HuH-7.5 (cell line): ENCODE data around the gene PPP2R2B.
"Not testable (repeated sequence)": the region's sequence is repeated elsewhere in the genome, so short reads cannot be mapped to it uniquely, and the experiment has no call there.

ENCODE experiments used
- DNase-seq: peaks from one replicate; pipeline ENCODE4 v3.0.0; 2011; ENCODE audit warnings: low spot score

The PPP2R2B gene

DNA sequence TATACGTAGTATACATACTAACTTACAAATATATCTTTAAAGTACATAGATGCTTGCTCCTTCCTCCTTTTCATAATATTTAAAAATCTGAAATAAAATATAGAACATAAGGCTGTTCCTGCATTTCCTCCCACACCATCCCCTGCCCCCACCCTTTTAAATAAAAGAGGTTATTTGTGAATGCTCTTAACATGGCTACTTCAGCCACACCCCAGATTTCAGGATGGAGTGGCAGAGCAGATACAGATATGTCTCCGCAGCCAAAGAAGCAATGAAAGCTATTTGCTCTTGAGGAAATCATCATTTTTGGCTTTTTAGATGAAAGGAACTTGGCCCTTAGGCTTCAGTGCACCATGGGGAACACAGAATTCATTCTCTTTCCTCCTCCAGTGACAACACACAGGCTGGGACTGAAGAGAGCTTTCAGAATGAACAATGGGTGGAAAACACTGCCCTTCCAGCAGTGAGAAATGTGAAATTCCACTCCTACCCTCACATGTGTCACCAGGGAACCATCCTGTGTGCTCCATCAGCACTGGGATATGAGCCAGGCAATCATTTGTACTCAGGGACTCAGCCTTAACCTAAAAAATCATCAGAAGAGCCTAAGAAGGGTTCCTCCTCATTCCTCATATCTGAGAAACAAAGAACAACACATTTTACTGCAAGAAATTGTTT lies 134.3 kb downstream of the PPP2R2B start:
- no peak for DNase-seq

DNA sequence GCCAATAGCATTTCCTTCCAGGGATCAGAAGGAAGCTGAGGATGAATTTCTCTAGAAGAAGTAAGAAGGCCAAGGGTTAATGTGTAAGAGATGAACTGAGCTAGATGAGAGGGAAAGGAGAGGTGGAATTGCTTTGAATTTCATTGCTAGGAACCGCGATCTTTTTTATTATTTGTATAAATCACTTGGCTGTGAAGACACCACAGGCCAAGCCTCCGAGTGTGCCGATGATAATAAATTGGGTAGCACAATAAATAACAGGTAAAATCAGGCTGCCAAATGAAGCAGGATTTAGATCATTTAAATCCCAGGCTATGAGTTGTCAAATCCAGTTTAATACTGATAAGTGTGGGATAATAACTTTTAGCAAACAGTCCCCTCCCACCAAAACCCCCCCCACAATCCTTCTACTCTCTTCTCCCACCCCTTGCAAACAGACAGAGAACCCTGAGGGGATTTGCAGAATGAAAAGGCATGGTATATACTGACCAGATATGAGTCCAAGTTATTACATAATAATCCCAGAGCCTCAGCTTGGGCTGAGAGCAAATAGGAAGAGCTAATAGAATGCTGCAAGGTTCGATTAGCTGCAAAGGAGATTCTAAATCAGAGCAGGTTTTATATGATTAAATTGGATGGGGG lies 143.5 kb downstream of the PPP2R2B start:
- no peak for DNase-seq

DNA sequence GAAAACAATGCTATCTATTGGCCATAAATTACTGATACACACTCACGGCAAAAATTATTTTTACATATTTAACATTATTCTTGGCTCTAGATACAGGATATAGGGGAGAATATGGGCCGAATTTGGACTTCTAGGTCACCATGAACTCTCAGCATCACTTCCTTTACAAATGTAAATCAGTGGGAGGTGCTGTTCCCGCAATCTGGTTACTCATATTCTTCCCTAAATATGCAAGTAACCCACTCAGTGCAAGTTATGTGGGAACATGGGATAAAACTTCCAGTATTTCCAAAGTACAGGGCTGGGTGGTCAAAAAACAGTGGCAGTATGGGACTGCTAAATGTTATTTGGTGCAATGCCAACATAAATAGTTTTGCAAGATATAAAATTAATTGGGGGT lies 145.6 kb downstream of the PPP2R2B start:
- no peak for DNase-seq

DNA sequence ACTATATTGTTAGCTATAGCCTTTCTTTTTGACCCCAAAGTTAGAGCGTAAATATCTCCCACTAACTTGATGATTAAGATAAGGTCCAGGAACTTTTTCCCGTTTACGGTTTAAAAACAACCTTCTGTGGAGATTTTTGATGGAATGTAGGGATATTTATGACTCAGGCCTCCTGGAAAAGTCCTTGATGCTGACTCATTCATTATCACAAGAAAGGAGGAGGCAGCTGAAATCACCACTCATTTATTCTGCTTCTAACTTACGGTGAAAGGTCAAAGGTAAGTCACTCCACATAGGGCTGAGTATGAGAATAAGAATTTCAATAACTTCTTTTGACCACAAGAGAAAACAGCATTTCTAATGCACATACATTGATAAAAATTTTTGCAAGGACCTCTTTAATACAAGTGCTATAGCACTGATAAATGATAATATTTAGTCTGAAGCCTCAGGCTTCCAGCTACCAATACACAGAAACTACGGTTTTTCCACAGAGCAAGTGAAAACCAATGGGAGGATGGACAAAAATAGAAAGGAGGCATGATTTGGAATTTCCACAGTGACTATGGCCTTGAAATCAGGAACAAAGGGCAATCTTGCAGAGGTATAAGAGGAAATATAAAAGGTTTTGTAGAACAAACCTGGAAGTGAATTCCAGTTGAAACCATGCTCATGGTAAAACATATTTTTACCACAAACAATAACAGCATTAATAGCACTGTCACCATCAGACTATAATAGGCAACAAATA lies 146.5 kb downstream of the PPP2R2B start:
- DNase-seq, result no peak

DNA sequence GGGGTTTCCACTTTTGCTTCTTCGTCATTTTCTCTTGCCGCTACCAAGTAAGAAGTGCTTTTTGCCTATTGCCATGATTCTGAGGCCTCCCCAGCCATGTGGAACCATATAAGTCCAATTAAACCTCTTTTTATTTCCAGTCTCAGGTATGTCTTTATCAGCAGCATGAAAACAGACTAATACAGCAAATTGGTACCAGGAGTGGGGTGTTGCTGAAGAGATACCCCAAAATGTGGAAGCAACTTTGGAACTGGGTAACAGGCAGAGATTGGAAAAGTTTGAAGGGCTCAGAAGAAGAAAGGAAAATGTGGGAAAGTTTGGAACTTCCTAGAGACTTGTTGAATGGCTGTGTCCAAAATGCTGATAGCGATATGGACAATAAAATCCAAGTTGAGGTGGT lies 149.8 kb downstream of the PPP2R2B start:
- DNase-seq, result not testable (repeated sequence)

DNA sequence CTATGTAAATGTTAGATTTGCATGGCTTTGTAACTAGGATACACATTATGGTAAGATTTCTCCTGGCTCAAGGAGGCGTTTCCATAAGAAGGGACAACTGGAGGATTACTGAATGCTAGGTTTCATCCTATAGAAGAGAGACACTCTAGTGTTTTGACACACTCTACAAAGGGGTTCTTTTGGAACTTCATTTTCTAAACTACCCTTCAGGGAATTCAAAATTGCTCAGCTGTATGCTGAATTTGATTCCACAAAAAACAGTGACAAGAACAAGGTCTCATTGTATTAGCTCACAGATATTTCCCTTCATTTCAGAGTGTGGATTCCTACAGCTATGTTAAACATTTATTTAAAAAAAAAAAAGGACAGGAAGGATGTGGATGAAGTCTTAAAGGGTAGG lies 151.7 kb downstream of the PPP2R2B start:
- DNase-seq, result no peak

DNA sequence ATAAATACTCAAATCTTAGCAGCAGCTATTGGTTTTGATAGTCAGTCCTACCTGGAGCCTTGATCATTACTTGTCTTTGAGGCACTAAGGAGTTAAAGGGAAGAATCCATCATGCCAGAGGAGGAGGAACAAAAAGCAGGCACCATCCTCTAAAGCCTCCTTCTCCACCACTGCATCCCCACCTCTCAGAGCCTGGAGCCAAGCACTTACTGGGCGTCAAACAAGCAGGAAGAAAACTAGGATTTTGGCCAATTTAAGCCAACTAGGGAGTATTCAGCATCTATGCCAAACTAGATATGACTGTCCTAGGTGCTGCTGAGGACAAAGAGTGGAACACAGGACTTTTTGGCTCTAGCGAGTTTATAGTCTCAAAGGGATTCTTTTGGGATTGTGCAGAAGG lies 152.5 kb downstream of the PPP2R2B start:
- DNase-seq, result no peak

DNA sequence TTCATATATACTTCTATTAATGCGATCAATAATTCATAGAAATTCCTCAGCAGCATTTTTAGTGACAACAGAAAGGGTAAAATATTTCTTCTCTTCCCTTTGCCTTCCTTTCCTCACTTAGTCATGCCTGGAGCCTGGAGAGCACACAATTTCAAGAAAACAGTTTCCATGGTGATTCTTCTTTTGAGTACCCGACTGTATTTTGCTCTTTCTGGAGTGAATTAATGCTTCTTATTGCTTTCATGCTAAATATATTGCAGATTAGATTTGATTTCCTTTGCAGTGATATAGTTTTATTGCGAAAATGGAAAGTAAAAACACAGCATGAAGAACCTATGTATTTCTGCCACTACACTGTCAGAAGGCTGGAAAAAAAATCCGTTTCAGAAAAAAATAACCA lies 153.5 kb downstream of the PPP2R2B start:
- DNase-seq, result no peak

DNA sequence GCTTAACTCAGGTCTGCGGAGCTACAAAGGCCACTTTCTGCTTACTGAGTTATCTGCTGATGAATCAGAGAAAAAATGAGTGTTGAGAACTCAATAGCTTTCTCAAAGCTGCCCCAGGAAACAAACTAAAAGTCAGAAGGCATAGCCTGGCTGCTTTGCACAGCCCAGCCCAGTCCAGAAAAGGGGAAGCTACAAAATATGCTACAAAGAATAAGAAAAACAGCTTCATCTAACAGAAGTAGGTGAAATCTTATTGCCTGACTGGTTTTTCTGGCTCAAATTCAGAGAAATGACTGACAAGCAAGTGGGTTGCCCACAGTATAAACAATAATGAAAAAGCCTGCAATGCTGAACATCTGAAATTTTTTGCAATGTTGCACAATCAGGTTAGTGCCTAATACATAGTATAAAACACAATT lies 156.2 kb downstream of the PPP2R2B start:
- DNase-seq, result no peak

DNA sequence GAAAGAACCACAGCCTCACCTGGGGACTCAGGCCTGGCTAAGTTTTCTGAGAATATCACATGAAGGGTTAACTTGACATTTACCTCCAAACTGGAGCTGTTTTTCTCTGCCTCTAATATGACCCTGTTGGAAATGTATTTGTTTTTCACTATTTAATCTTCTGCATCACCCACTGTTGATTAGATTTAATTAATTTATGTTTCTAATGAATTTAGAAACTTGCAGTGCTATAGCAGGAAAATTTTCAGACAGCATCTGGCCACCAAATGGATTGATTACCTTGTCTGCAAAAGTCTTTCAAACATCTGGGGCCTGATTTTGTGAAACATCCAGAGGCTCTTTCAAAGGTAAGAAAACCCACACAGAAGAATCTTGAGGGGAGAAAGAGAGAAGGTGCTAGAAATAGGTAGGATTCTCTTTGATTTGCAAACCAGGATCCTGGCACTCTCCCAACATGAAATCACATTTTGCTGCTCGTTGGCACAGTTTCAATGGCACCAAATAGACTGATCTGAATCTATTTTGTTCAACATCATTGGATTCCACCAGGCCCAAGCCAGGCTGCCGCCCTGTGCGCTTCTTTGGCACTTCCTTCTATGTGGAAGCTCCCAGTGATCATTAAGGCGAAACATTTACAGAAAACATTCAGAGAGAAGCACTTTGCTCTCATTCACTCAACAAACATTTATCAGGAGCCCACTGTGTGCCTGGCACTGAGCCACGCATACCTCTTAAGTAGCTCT lies 157.3 kb downstream of the PPP2R2B start:
- DNase-seq, result no peak

DNA sequence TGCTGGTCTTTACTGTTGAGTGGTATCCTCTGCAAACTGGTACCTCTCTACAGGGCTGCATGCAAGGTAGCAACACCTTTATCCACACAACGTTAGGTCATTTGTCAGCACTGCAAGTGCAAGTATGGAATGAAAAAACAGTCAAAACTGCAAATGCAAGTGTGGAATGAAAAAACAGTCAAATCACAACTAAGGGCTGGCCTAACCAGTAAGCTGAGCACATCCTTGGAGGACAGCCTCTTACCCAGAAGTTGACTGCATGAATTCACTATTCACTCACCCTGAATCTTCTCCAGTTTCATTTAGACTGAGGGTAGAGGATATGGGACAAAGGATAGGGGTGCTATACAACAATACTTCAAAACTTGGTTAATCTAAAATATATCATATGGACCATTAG lies 158.4 kb downstream of the PPP2R2B start:
- no peak for DNase-seq

DNA sequence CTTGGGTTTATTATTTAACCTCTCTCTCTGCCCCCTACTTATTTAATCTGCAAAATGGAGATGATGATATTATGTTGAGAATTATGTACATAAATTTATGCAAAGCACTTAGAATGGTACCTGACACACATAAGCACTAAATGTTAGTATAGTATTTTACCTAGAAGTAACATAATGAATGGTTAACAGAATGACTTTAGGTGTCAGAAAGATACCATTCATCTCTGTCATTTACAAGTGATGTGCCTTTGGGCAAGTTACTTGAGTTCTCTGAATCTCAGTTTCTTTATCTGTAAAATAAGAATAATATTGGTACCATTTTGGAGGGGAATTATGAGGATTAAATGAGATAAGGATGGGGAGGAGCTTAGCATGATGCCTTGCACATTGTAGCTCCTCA lies 159.4 kb downstream of the PPP2R2B start:
- no peak for DNase-seq

DNA sequence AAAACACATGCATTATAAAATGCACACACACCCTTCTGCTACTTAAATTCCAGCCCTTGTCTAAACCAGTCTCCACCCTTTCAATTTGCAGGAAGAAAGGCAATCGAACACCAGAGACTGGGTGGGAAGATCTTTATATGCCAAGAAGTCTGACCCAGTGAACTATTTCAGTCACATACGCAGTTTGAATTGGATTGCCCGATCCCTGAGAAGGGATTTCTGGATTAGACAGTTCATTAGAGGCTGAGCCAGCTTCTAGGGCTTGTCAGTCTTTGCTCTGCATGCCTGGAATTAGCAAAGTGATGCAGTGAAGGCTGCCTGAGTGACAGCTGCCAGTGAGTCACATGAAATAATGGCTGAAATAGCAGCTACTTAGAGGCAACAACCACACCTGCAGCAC lies 159.9 kb downstream of the PPP2R2B start:
- no peak for DNase-seq

DNA sequence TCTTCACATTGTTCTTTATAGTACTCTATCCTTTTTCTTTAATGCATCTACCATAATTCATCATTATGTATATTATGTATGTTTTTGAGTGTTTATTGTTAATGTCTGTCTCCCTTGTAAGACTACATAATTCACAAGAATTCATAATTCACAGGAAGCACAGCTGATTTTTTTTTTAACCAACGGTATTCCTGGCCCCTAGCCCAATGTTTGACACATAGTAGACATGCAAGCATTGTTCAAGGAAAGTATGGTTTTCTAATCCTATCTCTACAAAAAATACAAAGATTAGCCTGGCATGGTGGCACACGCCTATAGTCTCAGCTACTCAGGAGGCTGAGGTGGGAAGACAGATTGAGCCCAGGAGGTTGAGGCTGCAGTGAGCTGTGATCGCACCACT lies 160.6 kb downstream of the PPP2R2B start:
- DNase-seq, result no peak

DNA sequence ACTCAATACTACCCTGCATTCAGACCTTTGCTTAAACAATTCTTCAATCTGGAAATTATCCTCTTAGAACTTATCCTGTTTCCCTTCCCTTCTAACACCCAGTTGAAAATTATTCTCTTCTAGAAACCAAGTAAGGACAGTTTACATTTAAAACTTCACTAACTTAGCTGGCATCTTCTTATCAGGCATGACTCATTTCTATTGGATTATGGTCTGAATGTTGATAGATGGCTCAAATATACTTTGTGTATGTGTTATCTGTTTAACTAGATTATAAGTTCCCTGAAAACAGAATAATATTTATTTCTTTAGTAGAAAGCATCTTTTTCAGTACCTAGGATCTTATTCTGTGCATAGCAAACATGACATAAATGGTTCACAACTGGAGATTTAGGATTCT lies 161.9 kb downstream of the PPP2R2B start:
- no peak for DNase-seq

DNA sequence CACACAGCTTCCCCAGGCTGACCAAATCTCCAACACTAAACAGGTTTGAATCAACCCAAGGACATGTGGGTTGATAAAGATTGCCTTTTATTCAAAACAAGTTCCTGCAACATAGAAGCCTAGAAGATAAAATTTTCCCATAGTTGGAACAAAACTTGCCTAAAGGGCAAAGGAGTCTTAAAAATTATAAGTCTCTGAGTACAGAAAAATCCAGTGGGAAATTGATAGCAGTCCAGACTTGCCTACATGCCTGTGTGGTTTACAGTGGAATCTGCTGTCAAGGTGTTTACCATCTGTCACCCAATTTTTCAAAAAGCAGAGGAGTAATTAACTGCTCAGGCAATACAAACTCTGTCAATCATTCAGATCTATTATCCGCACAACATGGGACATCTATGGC lies 168.2 kb downstream of the PPP2R2B start:
- no peak for DNase-seq

DNA sequence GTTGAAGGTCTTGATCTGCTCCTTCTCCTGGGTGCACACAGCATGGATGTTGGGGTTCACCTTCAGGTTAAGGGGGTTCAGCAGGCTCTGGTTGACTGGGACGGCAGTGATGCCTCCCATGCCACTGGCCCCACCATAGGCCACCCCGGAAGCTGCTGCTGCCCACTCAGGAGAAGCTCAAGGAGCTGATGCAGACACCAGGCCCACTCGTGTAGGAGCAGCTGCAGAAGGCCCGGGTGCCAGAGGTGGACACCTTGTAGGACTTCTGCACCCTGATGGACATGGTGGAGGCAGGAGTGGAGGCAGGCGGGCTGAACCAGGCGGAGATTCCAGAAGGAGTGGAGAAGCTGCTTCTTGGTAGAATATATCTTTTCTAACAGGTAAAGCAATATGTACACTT lies 171.2 kb downstream of the PPP2R2B start:
- no peak for DNase-seq

DNA sequence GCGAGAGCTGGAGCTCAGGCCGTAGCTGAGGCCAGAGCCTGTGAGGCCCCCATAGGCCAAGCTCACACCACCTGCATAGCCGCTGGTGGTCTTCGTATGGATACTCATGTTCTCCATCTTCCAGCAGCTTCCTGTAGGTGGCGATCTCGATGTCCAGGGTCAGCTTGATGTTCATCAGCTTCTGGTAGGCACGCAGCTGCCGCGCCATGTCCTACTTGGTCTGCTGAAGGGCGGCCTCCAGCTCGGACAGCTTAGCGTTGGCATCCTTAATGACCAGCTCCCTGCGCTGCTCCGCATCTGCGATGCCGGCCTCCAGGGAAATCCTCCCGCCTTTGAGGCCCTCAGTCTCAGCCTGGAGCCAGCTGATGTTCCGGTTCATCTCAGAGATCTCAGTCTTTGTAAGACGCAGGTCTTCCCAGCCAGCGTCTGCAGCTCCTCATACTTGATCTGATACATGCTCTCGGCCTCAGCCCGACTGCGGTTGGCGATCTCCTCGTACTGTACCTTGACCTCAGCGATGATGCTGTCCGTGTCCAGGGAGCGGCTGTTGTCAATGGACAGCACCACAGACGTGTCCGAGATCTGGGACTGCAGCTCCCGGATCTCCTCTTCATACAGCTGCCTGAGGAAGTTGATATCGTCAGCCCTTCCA lies 172.1 kb downstream of the PPP2R2B start:
- DNase-seq, result peak; percentile 9

DNA sequence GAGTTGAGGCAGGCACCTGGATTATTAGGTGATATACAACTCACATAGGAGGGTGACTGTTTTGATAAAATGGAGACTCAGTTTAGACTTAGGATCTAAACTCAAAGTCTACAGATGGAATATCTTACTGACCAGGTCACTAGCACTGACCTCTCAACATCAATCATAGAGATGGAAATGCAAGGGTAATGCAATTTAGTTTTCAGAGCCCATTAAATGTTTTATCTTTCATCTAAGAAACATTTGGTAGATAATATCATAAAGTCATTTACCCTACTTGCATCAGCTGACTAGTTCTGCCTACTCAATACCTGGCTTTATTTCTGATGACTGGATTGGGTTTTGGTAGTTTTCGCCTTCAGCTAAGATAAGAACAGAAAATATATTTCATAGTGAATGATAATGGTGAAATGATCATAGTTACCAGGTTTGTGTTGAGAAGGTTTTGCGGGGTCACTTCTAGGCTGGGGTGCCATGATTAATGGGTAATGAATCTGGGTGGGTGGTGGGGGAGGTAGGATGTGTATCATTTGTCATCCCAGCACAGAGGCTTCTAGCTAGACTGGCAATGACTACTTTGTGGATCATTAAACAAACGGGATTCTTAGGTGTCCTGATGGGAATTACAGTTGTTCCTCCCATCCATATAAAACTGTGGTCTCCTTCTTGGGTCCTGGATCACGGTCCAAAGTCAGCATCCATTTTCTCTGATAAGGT lies 173.4 kb downstream of the PPP2R2B start:
- no peak for DNase-seq

DNA sequence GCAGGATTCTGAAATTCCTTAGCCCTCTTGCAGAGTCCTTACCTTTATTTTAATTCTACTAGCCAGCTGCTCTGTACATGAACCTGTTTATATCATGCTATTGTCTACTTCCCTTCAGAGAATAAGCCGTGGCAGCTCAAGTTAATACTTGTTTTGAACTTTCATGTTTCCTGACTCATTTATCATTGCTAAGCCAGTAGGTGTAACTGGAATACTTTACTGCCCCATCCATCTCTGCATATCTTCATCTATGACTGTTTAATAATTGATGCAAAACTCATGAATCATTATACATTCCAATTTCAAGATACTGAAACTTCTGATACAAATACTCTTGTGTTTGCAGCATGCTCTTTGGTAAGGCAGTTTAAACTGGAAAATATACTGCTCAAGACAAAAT lies 174.7 kb downstream of the PPP2R2B start:
- DNase-seq, result no peak

DNA sequence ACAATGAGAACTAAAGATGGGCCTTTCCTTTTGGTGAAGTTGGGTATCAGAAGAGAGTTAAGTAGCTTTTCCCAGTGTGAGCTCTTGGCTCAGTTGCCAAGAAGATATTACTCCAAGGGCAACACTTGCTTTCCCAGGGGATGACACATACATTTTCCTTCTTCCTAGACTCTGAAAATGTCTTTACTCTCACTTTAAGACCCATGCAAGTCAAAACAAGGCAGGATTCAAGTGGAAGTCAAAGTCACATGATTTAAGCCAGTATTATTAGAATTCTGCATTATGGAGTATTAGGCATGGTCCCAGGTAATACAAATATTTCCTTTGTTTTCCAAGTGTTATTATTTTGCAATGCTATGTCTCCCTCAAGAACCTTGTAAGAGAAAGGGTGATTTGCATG lies 175.1 kb downstream of the PPP2R2B start:
- DNase-seq, result no peak
